ENCODE results near the gene AQP10.

GRCh38 chr1:154329551-154330131 lies 8.7 kb downstream of the AQP10 start:
- TF ChIP-seq POLR2A (IDR thresholded peaks at IDR 0.05; ENCODE audit: low read depth, low read length) (no peak), POLR2AphosphoS5 (IDR thresholded peaks at IDR 0.05; ENCODE audit: low read depth, low read length) (no peak), TAF1 (IDR thresholded peaks at IDR 0.05; ENCODE audit: borderline replicate concordance, low read depth, low read length) (no peak)
